Superior temporal gyrus (tissue), 1 donor: ENCODE results near the gene CLCN1.

Source experiments
- DNase-seq: peaks from one replicate; pipeline ENCODE4 v3.0.0-alpha.2; 2016; ENCODE audit errors: extremely low spot score

Gene CLCN1

DNA sequence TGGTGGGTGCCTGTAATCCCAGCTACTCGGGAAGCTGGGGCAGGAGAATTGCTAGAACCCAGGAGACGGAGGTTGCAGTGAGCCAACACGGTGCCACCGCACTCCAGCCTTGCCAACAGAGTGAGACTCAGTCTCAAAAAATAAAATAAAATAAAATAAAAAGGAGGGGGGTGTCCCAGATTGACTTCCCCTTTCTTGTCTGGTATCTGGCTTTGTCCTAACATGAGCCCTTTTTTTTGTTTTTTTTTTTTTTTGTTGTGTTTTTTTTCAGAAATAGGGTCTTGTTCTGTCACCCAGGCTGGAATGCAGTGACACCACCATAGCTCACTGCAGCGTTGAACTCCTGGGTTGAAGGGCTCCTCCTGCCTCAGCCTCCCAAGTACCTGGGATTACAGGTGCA is 23.0 kb upstream of the CLCN1 start:
- no peak for DNase-seq

- no peak for DNase-seq
These were observed 20.0 kb upstream of the CLCN1 start for GRCh38 chr7:143295870-143296269.

DNA sequence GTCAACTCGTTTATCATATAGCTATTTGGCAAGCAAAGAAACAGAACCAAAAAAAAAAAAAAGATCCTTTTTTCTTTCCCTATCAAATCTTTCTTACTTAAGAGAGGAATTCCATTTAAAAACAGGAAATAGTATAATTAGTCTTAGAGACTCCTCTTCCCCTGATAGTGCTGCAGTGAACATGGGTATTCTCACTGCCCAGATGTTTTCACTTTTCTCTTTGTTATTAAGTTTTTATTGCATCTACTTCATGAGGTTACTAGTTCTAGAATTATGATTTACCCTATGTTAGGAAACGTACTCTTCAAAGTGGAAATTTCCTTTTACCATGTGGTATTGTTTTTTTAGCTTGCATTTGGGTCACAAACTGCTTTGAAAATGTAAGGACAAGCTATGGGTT is 19.2 kb upstream of the CLCN1 start:
- no peak for DNase-seq

DNA sequence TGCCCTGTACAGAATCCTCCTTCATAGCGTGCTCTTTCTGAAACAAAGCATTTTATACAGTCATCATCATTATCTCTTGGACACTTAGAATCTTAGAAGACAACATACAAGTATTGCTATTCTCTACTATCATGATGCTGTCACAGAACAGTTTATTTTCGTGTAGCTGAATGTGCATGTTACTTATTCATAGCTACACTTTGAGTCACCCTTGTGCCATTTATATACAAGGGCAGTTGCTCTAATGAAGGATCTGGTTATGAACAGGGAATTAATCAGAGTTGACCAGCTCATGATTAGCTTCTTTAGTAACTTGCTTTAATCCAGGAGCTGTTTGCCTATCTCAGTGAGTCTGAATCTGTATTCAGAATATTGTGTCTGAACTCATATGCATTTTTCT is 16.6 kb upstream of the CLCN1 start:
- DNase-seq, result no peak

DNA sequence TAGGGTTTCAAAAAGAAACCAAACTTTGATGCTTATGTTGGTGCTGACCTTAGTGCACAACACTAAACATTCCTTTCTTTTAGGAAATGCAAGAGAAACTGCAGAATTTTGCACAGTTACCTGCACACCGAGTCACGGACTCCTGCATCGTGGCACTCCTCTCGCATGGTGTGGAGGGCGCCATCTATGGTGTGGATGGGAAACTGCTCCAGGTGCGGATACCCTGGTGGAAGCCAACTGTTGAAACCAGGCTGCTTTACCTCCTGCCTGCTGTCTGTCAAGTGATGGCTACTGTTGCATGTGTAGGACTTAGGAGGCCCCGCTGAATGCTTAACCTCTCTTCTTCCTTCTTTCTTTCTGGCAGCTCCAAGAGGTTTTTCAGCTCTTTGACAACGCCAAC is 16.1 kb upstream of the CLCN1 start:
- DNase-seq, result no peak

GRCh38 chr7:143300959-143301935 is 14.7 kb upstream of the CLCN1 start:
- no peak for DNase-seq

- DNase-seq, result no peak
These were observed 12.2 kb upstream of the CLCN1 start for GRCh38 chr7:143303733-143304132.

DNA sequence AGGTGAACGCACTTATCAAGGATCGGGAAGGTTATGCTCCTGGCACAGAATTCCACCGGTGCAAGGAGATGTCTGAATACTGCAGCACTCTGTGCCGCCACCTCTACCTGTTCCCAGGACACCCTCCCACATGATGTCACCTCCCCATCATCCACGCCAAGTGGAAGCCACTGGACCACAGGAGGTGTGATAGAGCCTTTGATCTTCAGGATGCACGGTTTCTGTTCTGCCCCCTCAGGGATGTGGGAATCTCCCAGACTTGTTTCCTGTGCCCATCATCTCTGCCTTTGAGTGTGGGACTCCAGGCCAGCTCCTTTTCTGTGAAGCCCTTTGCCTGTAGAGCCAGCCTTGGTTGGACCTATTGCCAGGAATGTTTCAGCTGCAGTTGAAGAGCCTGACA is 11.0 kb upstream of the CLCN1 start:
- DNase-seq, result no peak

GRCh38 chr7:143305423-143306070 is 10.4 kb upstream of the CLCN1 start:
- peak; percentile 90 for DNase-seq

- DNase-seq, result no peak
These were observed 7.3 kb upstream of the CLCN1 start for GRCh38 chr7:143308632-143309031.

DNA sequence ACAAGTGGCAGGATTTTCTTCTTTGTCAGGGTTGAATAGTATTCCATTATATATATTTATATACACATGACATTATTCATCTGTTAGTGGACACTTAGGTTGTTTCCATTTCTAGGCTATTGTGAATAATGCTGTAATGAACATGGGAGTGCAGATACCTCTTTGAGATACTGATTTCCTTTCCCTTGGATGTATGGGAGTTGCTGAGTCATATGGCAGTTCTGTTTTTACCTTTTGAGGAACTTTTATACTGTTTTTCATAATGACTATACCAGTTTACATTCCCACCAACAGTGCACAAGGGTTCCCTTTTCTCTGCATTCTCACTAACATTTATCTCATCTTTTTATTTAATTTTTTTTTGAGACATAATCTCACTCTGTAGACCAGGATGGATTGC is 1.8 kb upstream of the CLCN1 start:
- no peak for DNase-seq

DNA sequence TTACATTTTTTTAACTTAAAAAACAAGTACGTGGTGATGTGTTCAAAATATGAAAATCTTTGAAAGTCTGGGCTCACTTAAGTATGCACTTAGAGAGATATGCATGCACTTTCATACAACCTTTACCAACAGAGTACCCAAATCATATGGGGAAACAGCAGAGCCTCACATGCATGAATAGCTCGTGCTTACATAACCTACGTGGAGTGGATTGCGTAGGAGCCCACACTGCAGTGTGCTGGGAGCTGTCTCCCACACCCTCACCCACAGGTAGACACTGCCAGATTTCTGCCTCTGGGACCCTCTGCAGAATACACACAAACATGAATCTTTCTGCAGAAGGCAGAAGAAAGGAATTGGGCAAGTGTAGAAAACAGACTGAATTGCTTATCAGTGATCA is 581 bp downstream of the CLCN1 start:
- peak; percentile 37 for DNase-seq

DNA sequence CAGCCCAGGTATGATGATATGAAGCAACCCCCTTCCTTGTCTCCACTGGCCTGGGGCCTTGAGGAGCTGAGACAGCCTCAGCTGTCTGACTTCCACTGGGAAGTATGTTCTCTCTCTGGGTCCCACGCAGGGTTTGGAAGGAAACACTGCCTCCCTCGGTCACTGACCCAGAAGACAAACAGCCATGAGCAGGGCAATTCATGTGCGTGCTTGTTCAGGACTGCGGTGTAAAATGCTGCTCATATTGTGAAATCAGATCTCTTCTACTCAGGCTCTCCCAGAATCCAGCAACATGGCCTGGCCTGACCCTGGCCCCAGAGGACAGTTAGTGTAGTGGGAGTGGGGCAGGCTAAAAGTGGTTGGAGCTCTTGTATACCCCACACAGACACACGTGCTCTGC is 2.8 kb downstream of the CLCN1 start:
- DNase-seq, result no peak

GRCh38 chr7:143320620-143321019 is 4.7 kb downstream of the CLCN1 start:
- no peak for DNase-seq

DNA sequence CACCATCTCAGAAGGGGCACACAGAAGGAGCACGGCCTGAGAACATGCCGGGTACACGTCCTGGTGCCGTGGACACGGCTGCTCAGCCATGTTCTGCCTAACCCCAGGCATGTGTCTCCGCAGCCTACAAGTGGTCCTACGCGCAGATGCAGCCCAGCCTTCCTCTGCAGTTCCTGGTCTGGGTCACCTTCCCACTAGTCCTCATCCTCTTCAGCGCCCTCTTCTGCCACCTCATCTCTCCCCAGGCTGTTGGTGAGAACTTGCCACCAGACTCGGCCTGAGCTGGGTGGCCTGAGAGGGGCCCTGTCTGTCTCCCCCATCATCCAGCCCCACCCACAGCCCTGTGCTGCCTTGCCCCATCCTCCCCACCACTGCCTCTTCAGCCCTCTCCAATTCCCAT is 5.3 kb downstream of the CLCN1 start:
- no peak for DNase-seq

DNA sequence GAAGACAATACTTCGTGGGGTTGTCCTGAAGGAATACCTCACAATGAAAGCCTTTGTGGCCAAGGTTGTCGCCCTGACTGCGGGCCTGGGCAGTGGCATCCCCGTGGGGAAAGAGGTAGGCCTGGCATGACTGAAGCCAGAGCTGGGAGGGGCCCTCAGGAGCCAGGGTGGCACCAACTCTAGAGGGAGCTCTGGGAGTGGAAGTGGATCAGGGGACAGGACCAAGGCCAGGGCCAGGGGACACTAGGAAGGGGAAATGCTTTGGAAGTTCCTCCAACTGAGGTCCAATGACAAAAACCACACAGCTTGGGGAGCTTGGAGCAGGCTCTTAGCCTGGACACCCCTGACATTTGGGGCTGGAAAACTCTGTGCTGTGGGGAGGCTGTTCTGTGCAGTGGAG is 5.8 kb downstream of the CLCN1 start:
- no peak for DNase-seq

DNA sequence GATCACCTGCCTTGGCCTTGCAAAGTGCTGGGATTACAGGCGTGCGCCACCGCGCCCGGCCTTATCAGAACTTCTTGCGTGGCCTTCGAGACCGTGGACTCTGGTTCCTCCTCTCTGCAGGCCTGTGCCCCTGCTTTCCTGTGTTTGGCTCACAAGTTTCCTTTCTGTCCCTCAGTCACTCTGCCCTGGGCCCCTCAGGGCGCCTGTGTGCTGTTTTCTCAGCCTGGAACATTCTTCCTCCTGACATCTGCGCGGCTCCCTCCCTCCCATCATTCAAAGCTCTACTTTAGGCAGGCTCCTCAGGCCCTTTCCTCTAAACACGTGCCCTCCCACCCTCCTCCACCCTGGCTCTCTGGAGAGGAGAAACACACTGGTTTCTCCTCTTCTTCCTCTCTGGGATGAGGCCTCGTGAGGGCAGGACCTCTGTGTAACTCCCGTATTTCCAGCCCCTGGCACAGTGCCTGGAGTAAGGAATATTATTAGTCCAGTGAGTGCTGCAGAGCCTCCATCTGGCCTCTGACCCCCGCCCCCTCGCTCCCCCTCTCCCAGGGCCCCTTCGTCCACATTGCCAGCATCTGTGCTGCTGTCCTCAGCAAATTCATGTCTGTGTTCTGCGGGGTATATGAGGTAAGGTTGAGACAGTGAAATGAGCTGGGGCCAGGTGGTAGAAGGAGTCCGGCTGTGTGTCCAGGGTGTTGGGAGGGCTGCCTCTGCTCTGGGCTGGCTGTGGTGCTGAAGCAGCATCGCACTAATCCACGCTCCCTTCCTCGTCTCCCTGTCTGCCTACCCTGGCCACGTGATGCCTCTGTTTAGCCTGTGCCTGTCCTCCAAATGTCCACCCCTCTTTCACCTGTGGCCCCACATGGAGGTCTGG is 7.1 kb downstream of the CLCN1 start:
- DNase-seq, result no peak

- no peak for DNase-seq
These were observed 7.7 kb downstream of the CLCN1 start for GRCh38 chr7:143323653-143324052.

DNA sequence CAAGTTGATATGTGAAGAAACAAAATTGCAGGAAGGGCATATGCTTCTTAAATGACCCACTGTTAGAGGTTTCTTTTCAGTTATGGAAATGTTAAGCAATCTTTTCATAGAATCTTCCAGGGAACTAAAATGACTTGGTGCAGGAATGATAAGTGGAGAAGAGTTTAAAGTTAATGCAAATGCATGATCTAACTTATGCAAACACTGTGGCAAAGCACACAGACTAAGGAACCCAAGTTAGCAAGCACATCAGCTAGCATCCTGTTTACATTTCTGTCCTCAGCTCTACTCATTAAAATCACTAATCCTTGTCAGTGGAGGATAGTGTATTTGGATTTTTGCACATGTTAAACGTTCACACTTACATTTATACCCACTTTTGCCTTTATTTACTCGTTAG is 9.3 kb downstream of the CLCN1 start:
- no peak for DNase-seq

GRCh38 chr7:143327903-143328302 is 12.0 kb downstream of the CLCN1 start:
- DNase-seq, result no peak

DNA sequence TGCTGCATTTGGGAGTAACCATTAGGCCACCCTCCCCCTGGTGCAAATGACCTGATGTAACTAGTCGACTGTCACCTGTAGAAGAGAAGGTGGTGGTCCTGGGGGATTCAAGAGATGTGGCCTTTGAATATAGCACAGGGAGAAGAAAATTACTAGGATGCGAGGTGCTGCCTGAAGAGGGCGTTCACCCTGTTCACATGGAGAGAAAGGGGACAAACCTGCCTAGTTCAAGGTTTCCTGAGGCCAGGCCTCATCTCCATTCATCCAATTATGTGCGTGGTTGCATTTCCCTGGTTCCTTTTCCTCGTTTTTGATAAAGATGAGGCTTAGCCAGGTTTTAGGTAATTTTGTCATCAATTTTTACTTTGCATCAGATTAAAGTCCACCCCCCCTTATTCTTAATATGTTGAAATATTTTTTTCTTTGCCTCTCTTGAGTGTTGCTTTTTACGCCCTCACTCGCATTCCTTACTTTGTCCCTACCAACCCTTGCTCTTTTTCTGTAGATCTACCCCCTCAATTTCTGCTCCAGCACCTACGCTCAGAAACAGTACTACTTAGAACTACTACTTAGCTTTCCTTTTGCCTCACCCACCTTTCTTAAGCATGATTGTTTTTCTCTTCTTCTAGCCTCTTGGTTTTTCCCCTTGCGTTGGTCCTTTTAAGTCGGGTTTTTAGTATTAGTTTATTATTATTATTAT is 13.7 kb downstream of the CLCN1 start:
- DNase-seq, result no peak
